OCI-LY7 (cell line): ENCODE data around the gene CHST10. TPM values are rescaled to one million over a fixed set of nuclear protein-coding genes. Genes with fewer than 3 reads are reported as not detected.

Source experiments
- BruUV-seq: library from RNA; stranded (reverse); fragments of 400-500 nt; replicated peaks from 2 replicates; lab custom pipeline; 2021; lab: Mats Ljungman, UMichigan
- CTCF ChIA-PET: fragments of 300-600 bp; sonication (Branson Sonifier 250); formaldehyde crosslinking; loops from one replicate; lab custom pipeline; 2022; ENCODE audit warnings: antibody characterized with exemption; ENCODE audit not compliant: unreplicated experiment; lab: Charles Lee
- POLR2A ChIA-PET: fragments of 300-600 bp; sonication (Branson Sonifier 250); formaldehyde crosslinking; loops from one replicate; lab custom pipeline; 2022; ENCODE audit warnings: antibody characterized with exemption; lab: Charles Lee
- DNase-seq: peaks from one replicate; pipeline ENCODE4 v3.0.0-alpha.2; 2015; ENCODE audit warnings: low spot score
- H2AFZ ChIP-seq: fragments of 200-600 bp; sonication (generic), shearing (Covaris generic); 2 replicates; pipeline ENCODE4 v1.6.1; 2014; ENCODE audit warnings: mild to moderate bottlenecking, antibody characterized with exemption, low read length, moderate library complexity
- H3K27ac ChIP-seq: fragments of 200-600 bp; sonication (generic); 2 replicates; pipeline ENCODE4 v1.5.1; 2014; ENCODE audit warnings: mixed run types, low read depth, mild to moderate bottlenecking, moderate library complexity, low read length, inconsistent platforms; ENCODE audit not compliant: poor library complexity, severe bottlenecking
- H3K36me3 ChIP-seq: fragments of 200-600 bp; sonication (generic); 2 replicates; pipeline ENCODE4 v1.6.1; 2014; ENCODE audit warnings: mild to moderate bottlenecking, antibody characterized with exemption, low read length, moderate library complexity, mixed read lengths; ENCODE audit not compliant: insufficient read depth
- H3K4me1 ChIP-seq: fragments of 200-600 bp; sonication (generic); 2 replicates; pipeline ENCODE4 v1.5.1; 2014; ENCODE audit warnings: mild to moderate bottlenecking, low read length; ENCODE audit not compliant: insufficient read depth, poor library complexity, severe bottlenecking
- H3K4me2 ChIP-seq: fragments of 200-600 bp; sonication (generic); 2 replicates; pipeline ENCODE4 v1.6.1; 2014; ENCODE audit warnings: mild to moderate bottlenecking, low read length
- H3K4me3 ChIP-seq: fragments of 200-600 bp; sonication (generic); 2 replicates; pipeline ENCODE4 v1.5.1; 2014; ENCODE audit warnings: mild to moderate bottlenecking, low read depth, low read length; ENCODE audit not compliant: poor library complexity, severe bottlenecking
- H3K79me2 ChIP-seq: fragments of 200-600 bp; sonication (generic); 2 replicates; pipeline ENCODE4 v1.6.1; 2016; ENCODE audit warnings: low read depth, mild to moderate bottlenecking, low read length, moderate library complexity, mixed read lengths; ENCODE audit not compliant: insufficient read depth
- H3K9me2 ChIP-seq: fragments of 200-600 bp; sonication (generic); 2 replicates; pipeline ENCODE4 v1.6.1; 2016; ENCODE audit warnings: mild to moderate bottlenecking, low read length, mixed read lengths; ENCODE audit not compliant: insufficient read depth
- H3K9me3 ChIP-seq: fragments of 200-600 bp; sonication (generic); 2 replicates; pipeline ENCODE4 v1.6.1; 2014; ENCODE audit warnings: mild to moderate bottlenecking, mixed run types, low read length, mixed read lengths
- H4K20me1 ChIP-seq: fragments of 200-600 bp; sonication (generic); 2 replicates; pipeline ENCODE4 v1.6.1; 2014; ENCODE audit warnings: mild to moderate bottlenecking, antibody characterized with exemption, low read length, moderate library complexity, mixed read lengths; ENCODE audit not compliant: insufficient read depth
- CTCF ChIP-seq: fragments of 200-600 bp; sonication (generic); conservative IDR thresholded peaks from 2 replicates; pipeline ENCODE4 v1.5.1; 2014; ENCODE audit warnings: mild to moderate bottlenecking, antibody characterized with exemption, low read length, moderate library complexity, mixed read lengths
- EZH2phosphoT487 ChIP-seq: fragments of 200-600 bp; sonication (generic); IDR thresholded peaks from 2 replicates; pipeline ENCODE4 v1.6.1; 2018; ENCODE audit warnings: low read depth, borderline replicate concordance, mild to moderate bottlenecking, mixed run types, antibody characterized with exemption, low read length, moderate library complexity, mixed read lengths
- intact Hi-C: fragments of 100-400 bp; cut with micrococcal nuclease; formaldehyde crosslinking; loops from one replicate; pipeline ENCODE4 v1.10.0; 2022; ENCODE audit not compliant: unreplicated experiment
- total RNA-seq, 2 experiments: library from RNA; depleted of rRNA in 1 of 2; stranded (reverse); fragments of >200 nt in 1 of 2; shearing (Covaris generic) in 1 of 2; gene quantifications; 2 replicates each; pipeline ENCODE4 v1.2.3, GENCODE V29; 2014 to 2022

The CHST10 gene
- total RNA-seq, 2 experiments from 2014 or later, result 15.0 to 19.1 TPM

GRCh38 chr2:100405403-100406119 is 11.9 kb downstream of the CHST10 start:
- Histone ChIP-seq H2AFZ (no peak overlapping the region), H3K9me2 (no peaks in the 10 kb centered on the region), H3K4me2 (no peak overlapping the region), H3K36me3 (peaks cover 20% of the 10 kb centered on the region; the same call in 1 of the 2 replicates), H3K9me3 (no peaks in the 10 kb centered on the region), H3K27ac (no peak overlapping the region), H3K4me1 (no peaks in the 10 kb centered on the region), H3K79me2 (no peaks in the 10 kb centered on the region), H4K20me1 (no peaks in the 10 kb centered on the region), H3K4me3 (no peak overlapping the region)
- CTCF ChIA-PET, result no interaction called here
- TF ChIP-seq EZH2phosphoT487, result no peak
- no peak for TF ChIP-seq CTCF
- no peak for DNase-seq
- POLR2A ChIA-PET, result no interaction called here
- intact Hi-C loops, result no loop called here
- BruUV-seq, result no TSS peak

- no TSS peak for BruUV-seq
- no peak overlapping the region for H3K27ac ChIP-seq
- H3K79me2 ChIP-seq, result no peaks in the 10 kb centered on the region
- no peak for TF ChIP-seq CTCF
- no peak for TF ChIP-seq EZH2phosphoT487
- peaks cover 20% of the 10 kb centered on the region; the same call in 1 of the 2 replicates for H3K36me3 ChIP-seq
- DNase-seq, result no peak
- H2AFZ ChIP-seq, result no peak overlapping the region
- H3K4me1 ChIP-seq, result no peaks in the 10 kb centered on the region
- intact Hi-C loops, result no loop called here
- H4K20me1 ChIP-seq, result no peaks in the 10 kb centered on the region
- H3K9me3 ChIP-seq, result no peaks in the 10 kb centered on the region
- no peaks in the 10 kb centered on the region for H3K9me2 ChIP-seq
- ChIA-PET CTCF (no interaction called here), POLR2A (no interaction called here)
- H3K4me2 ChIP-seq, result no peak overlapping the region
- H3K4me3 ChIP-seq, result no peak overlapping the region
Measured at GRCh38 chr2:100404411-100404810, 13.1 kb downstream of the CHST10 start.

GRCh38 chr2:100403722-100404121 is 13.7 kb downstream of the CHST10 start:
- Histone ChIP-seq H3K36me3 (peaks cover 20% of the 10 kb centered on the region; the same call in 1 of the 2 replicates), H3K27ac (no peak overlapping the region), H3K9me3 (no peaks in the 10 kb centered on the region), H3K9me2 (no peaks in the 10 kb centered on the region), H3K4me3 (no peak overlapping the region), H4K20me1 (no peaks in the 10 kb centered on the region), H3K4me2 (no peak overlapping the region), H3K4me1 (no peaks in the 10 kb centered on the region), H2AFZ (no peak overlapping the region), H3K79me2 (no peaks in the 10 kb centered on the region)
- TF ChIP-seq CTCF, result no peak
- no peak for TF ChIP-seq EZH2phosphoT487
- ChIA-PET CTCF (no interaction called here), POLR2A (no interaction called here)
- no peak for DNase-seq
- intact Hi-C loops, result no loop called here
- BruUV-seq, result no TSS peak
